ENCODE results near the gene AP2S1. TPM values are rescaled to one million over a fixed set of nuclear protein-coding genes. Genes with fewer than 3 reads are reported as not detected.

The AP2S1 gene
- total and polyA plus RNA-seq, 2 donors (not counting 3 experiments of a cell fraction or from before 2014, with no cell fraction given): 313 to 376 TPM

GRCh38 chr19:46852830-46853229 is 2.2 kb upstream of the AP2S1 start:
- CTCF ChIA-PET: interaction anchor here (2.5 kb wide), 1 partner anchor 138 kb away, joined by 18 read pairs; no protein-coding TSS in a partner anchor

More at GRCh38 chr19:46852830-46853229, 2.2 kb upstream of the AP2S1 start:
- no peak for TF ChIP-seq FOS (IDR thresholded peaks at IDR 0.05; ENCODE audit: borderline replicate concordance, insufficient read depth, low read length)
- TF ChIP-seq MAX (IDR thresholded peaks at IDR 0.05; ENCODE audit: insufficient read depth, insufficient read length): no peak
- TF ChIP-seq JUN (IDR thresholded peaks at IDR 0.05; ENCODE audit: borderline replicate concordance, insufficient read depth, insufficient read length, low read depth): no peak
- TF ChIP-seq POLR2A (IDR thresholded peaks at IDR 0.05; ENCODE audit: low read depth, low read length): no peak
- no peak for TF ChIP-seq CTCF (IDR thresholded peaks at IDR 0.05; ENCODE audit: extremely low read depth in 1 of 2, insufficient read depth in 1 of 2, low read depth in 1 of 2, low read length in 2 of 2)
- TF ChIP-seq GATA2 (IDR thresholded peaks at IDR 0.05; ENCODE audit: insufficient read depth, insufficient read length, low read depth, low read length): no peak
- dilution Hi-C loops (cut with MboI; ENCODE audit: extremely low pct_ligation_motif_present, low sequenced_read_pairs) (no loop called here), intact Hi-C loops (cut with micrococcal nuclease) (no loop called here)
- no peak overlapping the region for H2AFZ ChIP-seq (ENCODE audit: low read depth, low read length)
- H3K9me3 ChIP-seq (replicated peaks; ENCODE audit: control insufficient read depth, insufficient read depth, low read length): no peaks in the 10 kb centered on the region
- H3K36me3 ChIP-seq (ENCODE audit: control insufficient read depth in 2 of 2, extremely low read depth in 1 of 2, insufficient read depth in 2 of 2, low read length in 2 of 2): peaks cover 0 to under 1% of the 10 kb centered on the region in 2 experiments
- H3K27me3 ChIP-seq (ENCODE audit: control insufficient read depth in 2 of 2, insufficient read depth in 2 of 2, low read length in 2 of 2): no peaks in the 10 kb centered on the region
- H3K4me3 ChIP-seq (replicated peaks in 1 of 3; ENCODE audit: insufficient read depth in 1 of 3, low read depth in 1 of 3, low read length in 3 of 3): no peak overlapping the region
- H3K9me1 ChIP-seq (replicated peaks; ENCODE audit: control insufficient read depth, extremely low read depth, insufficient read depth, low read length): no peaks in the 10 kb centered on the region
- no peak for DNase-seq (ENCODE audit: low read depth, low spot score)
- peaks cover 11% of the 10 kb centered on the region for H3K79me2 ChIP-seq (ENCODE audit: control insufficient read depth, insufficient read depth, low read length)
- FAIRE-seq: no peak
- H4K20me1 ChIP-seq (replicated peaks; ENCODE audit: control insufficient read depth, extremely low read depth, insufficient read depth, low read length): no peaks in the 10 kb centered on the region
- H3K27ac ChIP-seq (ENCODE audit: insufficient read depth, low read depth, low read length): no peak overlapping the region
- H3K4me2 ChIP-seq (ENCODE audit: insufficient read depth, low read length): no peak overlapping the region
- POLR2A ChIA-PET: no interaction called here
- H3K9ac ChIP-seq (replicated peaks; ENCODE audit: extremely low read depth, insufficient read depth, low read length): no peak overlapping the region
- H3K4me1 ChIP-seq (ENCODE audit: control insufficient read depth, extremely low read depth, insufficient read depth, low read length): peaks cover 18% of the 10 kb centered on the region
- BruUV-seq (replicated peaks): no TSS peak

Data from endothelial cell of umbilical vein (primary cell).